HCT116 (cell line): Measurements from ENCODE around the gene USP32. TPM values are rescaled to one million over a fixed set of nuclear protein-coding genes. Genes with fewer than 3 reads are reported as not detected.

ENCODE experiments used
- ATAC-seq: fragments of 200-7000 bp; cut with Tn5 transposase; 2 replicates; pipeline ENCODE4 v1.9.1; 2020; ENCODE audit warnings: mild to moderate bottlenecking, moderate library complexity
- BruUV-seq: library from RNA; stranded (reverse); fragments of 400-500 nt; replicated peaks from 2 replicates; lab custom pipeline; 2021; lab: Mats Ljungman, UMichigan
- CTCF ChIA-PET: fragments of 300-600 bp; sonication (Branson Sonifier 250); formaldehyde crosslinking; loops from one replicate; lab custom pipeline; 2021; ENCODE audit warnings: antibody characterized with exemption; lab: Charles Lee
- POLR2A ChIA-PET: fragments of 300-600, 350-600 bp; sonication (Branson Sonifier 250); formaldehyde crosslinking; loops from one replicate; lab custom pipeline; 2021; ENCODE audit warnings: antibody characterized with exemption; lab: Charles Lee
- RAD21 ChIA-PET, 2 experiments: fragments of 300-600 bp; sonication (Branson Sonifier 250); formaldehyde crosslinking; loops; one replicate each; lab custom pipeline; 2023; ENCODE audit warnings: low total read pairs in 2 of 2; ENCODE audit not compliant: uncharacterized antibody in 2 of 2, unreplicated experiment in 2 of 2, low non-redundant PET in 1 of 2; lab: Charles Lee
- DNase-seq: peaks from one replicate; pipeline ENCODE4 v3.0.0-alpha.2; 2010; ENCODE audit warnings: low read depth, low spot score
- H2AFZ ChIP-seq: fragments of 200-600 bp; shearing (Covaris generic), sonication (generic); 2 replicates; pipeline ENCODE4 v1.6.1; 2017; ENCODE audit warnings: low read depth, mixed run types, mixed read lengths, antibody characterized with exemption, low read length; ENCODE audit not compliant: poor library complexity, severe bottlenecking
- H3K27ac ChIP-seq: 2 replicates; pipeline ENCODE4 v1.5.1; 2012; ENCODE audit warnings: low read depth, low read length
- H3K27me3 ChIP-seq: fragments of 200-600 bp; sonication (generic); 2 replicates; pipeline ENCODE4 v1.6.1; 2016; ENCODE audit warnings: mixed run types, low read length, mixed read lengths; ENCODE audit not compliant: insufficient read depth
- H3K36me3 ChIP-seq, 2 experiments: fragments of 200-500 bp in 1 of 2; fragments of 200-600 bp in 1 of 2; sonication (Bioruptor generic) in 1 of 2; sonication (generic) in 1 of 2; 2 replicates each; pipeline versions ENCODE4 v1.5.1 to v1.6.1; 2014 to 2016; ENCODE audit warnings: low read length in 2 of 2, inconsistent platforms in 1 of 2, mixed read lengths in 1 of 2, mixed run types in 1 of 2; ENCODE audit not compliant: insufficient read depth in 2 of 2, control insufficient read depth in 1 of 2
- H3K4me1 ChIP-seq, 2 experiments: fragments of 200-600 bp in 1 of 2; sonication (generic) in 1 of 2; 2 replicates each; pipeline versions ENCODE4 v1.5.1 to v1.6.1; 2012 to 2017; ENCODE audit warnings: low read length in 2 of 2, inconsistent platforms in 1 of 2, mild to moderate bottlenecking in 1 of 2, mixed read lengths in 1 of 2, mixed run types in 1 of 2, moderate library complexity in 1 of 2; ENCODE audit not compliant: insufficient read depth in 2 of 2, control insufficient read depth in 1 of 2
- H3K4me2 ChIP-seq: fragments of 200-600 bp; sonication (generic); 2 replicates; pipeline ENCODE4 v1.6.1; 2017; ENCODE audit warnings: mixed run types, low read length, mixed read lengths
- H3K4me3 ChIP-seq, 2 experiments: fragments of 200-600 bp in 1 of 2; sonication (generic) in 1 of 2; replicated peaks in 1 of 2; 2 replicates each; pipeline ENCODE4 v1.5.1; 2011 to 2016; ENCODE audit warnings: low read length in 2 of 2, control low read depth in 1 of 2, low read depth in 1 of 2, mild to moderate bottlenecking in 1 of 2, mixed read lengths in 1 of 2, mixed run types in 1 of 2
- H3K79me2 ChIP-seq: fragments of 200-600 bp; sonication (generic); 2 replicates; pipeline ENCODE4 v1.6.1; 2017; ENCODE audit warnings: mild to moderate bottlenecking, mixed run types, low read length, moderate library complexity, mixed read lengths; ENCODE audit not compliant: insufficient read depth
- H3K9ac ChIP-seq: fragments of 200-600 bp; sonication (generic); 2 replicates; pipeline ENCODE4 v1.6.1; 2016; ENCODE audit warnings: low read length, mixed read lengths
- H3K9me2 ChIP-seq: fragments of 200-600 bp; sonication (generic), shearing (Covaris generic); 2 replicates; pipeline ENCODE4 v1.6.1; 2017; ENCODE audit warnings: mixed run types, mild to moderate bottlenecking, moderate library complexity; ENCODE audit not compliant: insufficient read depth
- H3K9me3 ChIP-seq, 2 experiments: fragments of 200-500 bp in 1 of 2; fragments of 200-600 bp in 1 of 2; sonication (Bioruptor generic) in 1 of 2; sonication (generic) in 1 of 2; 2 replicates each; pipeline ENCODE4 v1.6.1; 2014 to 2017; ENCODE audit warnings: low read length in 2 of 2, mixed read lengths in 2 of 2, inconsistent platforms in 1 of 2, low read depth in 1 of 2, mild to moderate bottlenecking in 1 of 2, mixed run types in 1 of 2, moderate library complexity in 1 of 2; ENCODE audit not compliant: control insufficient read depth in 1 of 2, insufficient read depth in 1 of 2
- H4K20me1 ChIP-seq: fragments of 200-600 bp; sonication (generic), shearing (Covaris generic); 2 replicates; pipeline ENCODE4 v1.6.1; 2017; ENCODE audit warnings: mixed run types, mild to moderate bottlenecking, moderate library complexity; ENCODE audit not compliant: insufficient read depth
- ATF3 ChIP-seq: IDR thresholded peaks from 2 replicates; pipeline ENCODE4 v1.6.1; 2012
- CTCF ChIP-seq, 3 experiments: fragments of 200-600 bp in 1 of 3; sonication (generic) in 1 of 3; IDR thresholded peaks in 2 of 3; conservative IDR thresholded peaks in 1 of 3; 2 replicates each; pipeline ENCODE4 v1.5.1; 2012 to 2017; ENCODE audit warnings: low read depth in 2 of 3, low read length in 2 of 3, antibody characterized with exemption in 1 of 3, borderline replicate concordance in 1 of 3, control low read depth in 1 of 3, mild to moderate bottlenecking in 1 of 3, mixed read lengths in 1 of 3, mixed run types in 1 of 3, moderate library complexity in 1 of 3; ENCODE audit not compliant: insufficient read depth in 1 of 3
- EGR1 ChIP-seq: IDR thresholded peaks from 2 replicates; pipeline ENCODE4 v1.6.1; 2012; ENCODE audit warnings: low read depth
- EZH2 ChIP-seq: fragments of 200-600 bp; sonication (generic); IDR thresholded peaks from 2 replicates; pipeline ENCODE4 v1.6.1; 2017; ENCODE audit warnings: antibody characterized with exemption, mixed run types
- MAX ChIP-seq: IDR thresholded peaks from 2 replicates; pipeline ENCODE4 v1.6.1; 2012
- POLR2A ChIP-seq: IDR thresholded peaks from 2 replicates; pipeline ENCODE4 v1.7.0; 2011; ENCODE audit warnings: borderline replicate concordance; ENCODE audit not compliant: insufficient read depth, insufficient read length; ENCODE audit errors: extremely low read depth
- REST ChIP-seq: IDR thresholded peaks from 2 replicates; pipeline ENCODE4 v1.6.1; 2012; ENCODE audit warnings: low read depth
- SIN3A ChIP-seq: IDR thresholded peaks from 2 replicates; pipeline ENCODE4 v1.6.1; 2012; ENCODE audit warnings: low read depth
- SP1 ChIP-seq: IDR thresholded peaks from 2 replicates; pipeline ENCODE4 v1.6.1; 2012; ENCODE audit warnings: low read depth
- SRF ChIP-seq: IDR thresholded peaks from 2 replicates; pipeline ENCODE4 v1.6.1; 2012; ENCODE audit warnings: low read depth
- TCF7L2 ChIP-seq: IDR thresholded peaks from 2 replicates; pipeline ENCODE4 v1.7.0; 2011; ENCODE audit warnings: borderline replicate concordance, inconsistent platforms; ENCODE audit not compliant: insufficient read depth, insufficient read length; ENCODE audit errors: extremely low read depth
- ZNF274 ChIP-seq: fragments of 200-500 bp; sonication (Bioruptor generic); IDR thresholded peaks from 2 replicates; pipeline ENCODE4 v1.6.1; 2014; ENCODE audit warnings: mild to moderate bottlenecking, low read depth, low read length, inconsistent platforms
- intact Hi-C: fragments of 100-400 bp; cut with micrococcal nuclease; formaldehyde crosslinking; loops from 2 replicates; pipeline ENCODE4 v1.10.0; 2022
- total RNA-seq: library from RNA; stranded (reverse); gene quantifications from one replicate; pipeline ENCODE4 v1.2.1, GENCODE V29; 2021; ENCODE audit not compliant: unreplicated experiment

USP32 gene
- total RNA-seq, 1 experiment from 2014 or later, result 67.0 TPM

- Histone ChIP-seq H3K9me2 (no peaks in the 10 kb centered on the region; the same call in 1 of the 2 replicates), H3K27me3 (no peaks in the 10 kb centered on the region), H3K4me1 (peaks cover 0 to 8% of the 10 kb centered on the region in 2 experiments; a peak in 3 of 4 replicates), H3K9ac (no peak overlapping the region), H2AFZ (no peak overlapping the region), H3K36me3 (no peaks in the 10 kb centered on the region), H3K4me3 (no peak overlapping the region), H4K20me1 (no peaks in the 10 kb centered on the region; the same call in 1 of the 2 replicates), H3K79me2 (peaks cover 25% of the 10 kb centered on the region), H3K27ac (no peak overlapping the region), H3K4me2 (no peak overlapping the region; the same call in 1 of the 2 replicates), H3K9me3 (no peaks in the 10 kb centered on the region)
- TF ChIP-seq REST (no peak), SIN3A (no peak)
- no TSS peak for BruUV-seq
- ChIA-PET CTCF (no interaction called here), POLR2A (no interaction called here), RAD21 (no interaction called here)
- no peak for DNase-seq
- intact Hi-C loops, result no loop called here
- no peak for ATAC-seq
These were observed 69.9 kb downstream of the USP32 start for GRCh38 chr17:60322056-60322387.

- ATAC-seq, result no peak
- Histone ChIP-seq H3K79me2 (peaks cover 31% of the 10 kb centered on the region), H3K36me3 (no peaks in the 10 kb centered on the region), H4K20me1 (no peaks in the 10 kb centered on the region; the same call in 1 of the 2 replicates), H3K27me3 (no peaks in the 10 kb centered on the region), H3K4me3 (no peak overlapping the region), H3K4me1 (peaks cover 0 to 8% of the 10 kb centered on the region in 2 experiments; a peak in 3 of 4 replicates), H2AFZ (no peak overlapping the region), H3K9ac (no peak overlapping the region), H3K4me2 (no peak overlapping the region; the same call in 1 of the 2 replicates), H3K9me2 (no peaks in the 10 kb centered on the region; the same call in 1 of the 2 replicates), H3K27ac (no peak overlapping the region), H3K9me3 (no peaks in the 10 kb centered on the region)
- ChIA-PET RAD21 (no interaction called here), POLR2A (no interaction called here), CTCF (no interaction called here)
- intact Hi-C loops, result no loop called here
- DNase-seq, result no peak
- no TSS peak for BruUV-seq
- no peak for TF ChIP-seq POLR2A
- no peak for TF ChIP-seq EGR1
- no peak for TF ChIP-seq MAX
- TF ChIP-seq CTCF (IDR thresholded peaks at IDR 0.05 in 2 of 3, conservative IDR thresholded peaks at IDR 0.05 in 1 of 3; ENCODE audit: borderline replicate concordance in 1 of 3, insufficient read depth in 1 of 3, low read depth in 2 of 3, low read length in 2 of 3), result no peak
- TF ChIP-seq ATF3, result no peak
- no peak for TF ChIP-seq ZNF274
- TF ChIP-seq SP1, result no peak
- TF ChIP-seq TCF7L2, result no peak
- no peak for TF ChIP-seq SRF
- no peak for TF ChIP-seq EZH2
These were observed 70.4 kb downstream of the USP32 start for GRCh38 chr17:60321336-60322055.
